Forelimb muscle (tissue), 1 donor: Measurements from ENCODE around the gene FPR2. TPM values are rescaled to one million over a fixed set of nuclear protein-coding genes. Genes with fewer than 3 reads are reported as not detected.
"Not testable (repeated sequence)": the region's sequence is repeated elsewhere in the genome, so short reads cannot be mapped to it uniquely, and the experiment has no call there.

Source experiments
- DNase-seq: peaks from one replicate; pipeline ENCODE4 v3.0.0-alpha.2; 2013; ENCODE audit warnings: low read depth
- polyA plus RNA-seq: library from polyadenylated mRNA; unstranded; fragments of 120-200 nt; gene quantifications from one replicate; pipeline ENCODE4 v1.2.1, GENCODE V29; 2013; ENCODE audit not compliant: insufficient read length

FPR2 gene
- 0.19 TPM for polyA plus RNA-seq

GRCh38 chr19:51760697-51761356, at the start of gene FPR2:
FPR2 (plus strand) TSS chr19:51761180; CDS start chr19:51768659, 7,479 bp downstream.
- DNase-seq: no peak

- no peak for DNase-seq
Observed at GRCh38 chr19:51711702-51712101, 49.3 kb upstream of the FPR2 start.

- no peak for DNase-seq
Observed at GRCh38 chr19:51712461-51713081, 48.4 kb upstream of the FPR2 start.

- no peak for DNase-seq
Observed at GRCh38 chr19:51713319-51714285, 47.4 kb upstream of the FPR2 start.

- DNase-seq: no peak
Observed at GRCh38 chr19:51714848-51715247, 46.1 kb upstream of the FPR2 start.

GRCh38 chr19:51715850-51716249, 45.1 kb upstream of the FPR2 start:
- DNase-seq: no peak

GRCh38 chr19:51716925-51717324, 44.1 kb upstream of the FPR2 start:
- no peak for DNase-seq

GRCh38 chr19:51719251-51719988, 41.6 kb upstream of the FPR2 start:
- DNase-seq: no peak

GRCh38 chr19:51721905-51722304, 39.1 kb upstream of the FPR2 start:
- DNase-seq: no peak

GRCh38 chr19:51722492-51722891, 38.5 kb upstream of the FPR2 start:
- no peak for DNase-seq

GRCh38 chr19:51724543-51724942, 36.4 kb upstream of the FPR2 start:
- no peak for DNase-seq

GRCh38 chr19:51726049-51726448, 34.9 kb upstream of the FPR2 start:
- DNase-seq: no peak

- no peak for DNase-seq
Observed at GRCh38 chr19:51727349-51727880, 33.6 kb upstream of the FPR2 start.

- DNase-seq: no peak
Observed at GRCh38 chr19:51729781-51730180, 31.2 kb upstream of the FPR2 start.

GRCh38 chr19:51733742-51734522, 27.0 kb upstream of the FPR2 start:
- DNase-seq: no peak

GRCh38 chr19:51735759-51736449, 25.1 kb upstream of the FPR2 start:
- no peak for DNase-seq

- DNase-seq: no peak
Observed at GRCh38 chr19:51737389-51737788, 23.6 kb upstream of the FPR2 start.

GRCh38 chr19:51737924-51738323, 23.1 kb upstream of the FPR2 start:
- no peak for DNase-seq

- DNase-seq: not testable (repeated sequence)
Observed at GRCh38 chr19:51738523-51738922, 22.5 kb upstream of the FPR2 start.
